ES-I3 (cell line): ENCODE measurements around the gene EN1.

Experiments used
- H3K36me3 ChIP-seq: 2 replicates; pipeline ENCODE4 v1.6.1; 2013; ENCODE audit warnings: mild to moderate bottlenecking, low read length, control low read depth, moderate library complexity; ENCODE audit not compliant: insufficient read depth
- H3K4me1 ChIP-seq: 2 replicates; pipeline ENCODE4 v1.6.1; 2013; ENCODE audit warnings: mild to moderate bottlenecking, control low read depth, low read length; ENCODE audit not compliant: insufficient read depth
- H3K9ac ChIP-seq: 2 replicates; pipeline ENCODE4 v1.6.1; 2013; ENCODE audit warnings: low read depth, mild to moderate bottlenecking, low read length, moderate library complexity
- H3K9me3 ChIP-seq: 2 replicates; pipeline ENCODE4 v1.6.1; 2013; ENCODE audit warnings: mild to moderate bottlenecking, low read length, moderate library complexity; ENCODE audit not compliant: control insufficient read depth, insufficient read depth

The EN1 gene

GRCh38 chr2:118846953-118847761 is at the start of gene EN1:
Gene EN1 (minus strand): TSS chr2:118847648. CDS start chr2:118847167, 481 bp downstream.
- Histone ChIP-seq H3K9me3 (no peaks in the 10 kb centered on the region), H3K4me1 (peaks cover 20% of the 10 kb centered on the region), H3K9ac (peak within 1 kb of the TSS; percentile 41; the same call in 1 of the 2 replicates), H3K36me3 (no peaks in the 10 kb centered on the region)

- H3K9ac ChIP-seq, result no peak overlapping the region
- H3K4me1 ChIP-seq, result no peaks in the 10 kb centered on the region
- H3K9me3 ChIP-seq, result peaks cover 4% of the 10 kb centered on the region; the same call in 1 of the 2 replicates
- no peaks in the 10 kb centered on the region for H3K36me3 ChIP-seq
Measured at GRCh38 chr2:118893100-118893499, 45.7 kb upstream of the EN1 start.

GRCh38 chr2:118889995-118890394 is 42.5 kb upstream of the EN1 start:
- Histone ChIP-seq H3K9ac (no peak overlapping the region), H3K36me3 (no peaks in the 10 kb centered on the region), H3K9me3 (peaks cover 4% of the 10 kb centered on the region; the same call in 1 of the 2 replicates), H3K4me1 (no peaks in the 10 kb centered on the region)

GRCh38 chr2:118883792-118884191 is 36.3 kb upstream of the EN1 start:
- Histone ChIP-seq H3K9me3 (no peaks in the 10 kb centered on the region), H3K4me1 (no peaks in the 10 kb centered on the region), H3K36me3 (no peaks in the 10 kb centered on the region), H3K9ac (no peak overlapping the region)

- H3K4me1 ChIP-seq, result no peaks in the 10 kb centered on the region
- H3K36me3 ChIP-seq, result no peaks in the 10 kb centered on the region
- peak overlapping the region; percentile 32; the same call in 1 of the 2 replicates for H3K9ac ChIP-seq
- no peaks in the 10 kb centered on the region for H3K9me3 ChIP-seq
Measured at GRCh38 chr2:118882693-118883336, 35.4 kb upstream of the EN1 start.

GRCh38 chr2:118881490-118882129 is 34.2 kb upstream of the EN1 start:
- no peak overlapping the region for H3K9ac ChIP-seq
- no peaks in the 10 kb centered on the region for H3K36me3 ChIP-seq
- H3K4me1 ChIP-seq, result no peaks in the 10 kb centered on the region
- H3K9me3 ChIP-seq, result no peaks in the 10 kb centered on the region

GRCh38 chr2:118880501-118880900 is 33.1 kb upstream of the EN1 start:
- Histone ChIP-seq H3K4me1 (no peaks in the 10 kb centered on the region), H3K36me3 (no peaks in the 10 kb centered on the region), H3K9ac (no peak overlapping the region), H3K9me3 (no peaks in the 10 kb centered on the region)

GRCh38 chr2:118878531-118879149 is 31.2 kb upstream of the EN1 start:
- Histone ChIP-seq H3K4me1 (no peaks in the 10 kb centered on the region), H3K36me3 (no peaks in the 10 kb centered on the region), H3K9me3 (no peaks in the 10 kb centered on the region)

GRCh38 chr2:118875318-118875717 is 27.9 kb upstream of the EN1 start:
- H3K9ac ChIP-seq, result no peak overlapping the region
- no peaks in the 10 kb centered on the region for H3K36me3 ChIP-seq
- no peaks in the 10 kb centered on the region for H3K9me3 ChIP-seq
- H3K4me1 ChIP-seq, result no peaks in the 10 kb centered on the region

More at GRCh38 chr2:118878531-118879149, 31.2 kb upstream of the EN1 start:
- H3K9ac ChIP-seq, result no peak overlapping the region

- Histone ChIP-seq H3K9ac (no peak overlapping the region), H3K36me3 (no peaks in the 10 kb centered on the region)
Measured at GRCh38 chr2:118874324-118874723, 26.9 kb upstream of the EN1 start.

GRCh38 chr2:118865106-118865505 is 17.7 kb upstream of the EN1 start:
- Histone ChIP-seq H3K9ac (no peak overlapping the region), H3K9me3 (no peaks in the 10 kb centered on the region), H3K4me1 (peaks cover 5% of the 10 kb centered on the region; the same call in 1 of the 2 replicates), H3K36me3 (no peaks in the 10 kb centered on the region)

More at GRCh38 chr2:118874324-118874723, 26.9 kb upstream of the EN1 start:
- H3K9me3 ChIP-seq, result no peaks in the 10 kb centered on the region
- no peaks in the 10 kb centered on the region for H3K4me1 ChIP-seq

- no peaks in the 10 kb centered on the region for H3K36me3 ChIP-seq
- H3K9ac ChIP-seq, result no peak overlapping the region
- H3K4me1 ChIP-seq, result peaks cover 5% of the 10 kb centered on the region; the same call in 1 of the 2 replicates
- no peaks in the 10 kb centered on the region for H3K9me3 ChIP-seq
Measured at GRCh38 chr2:118864207-118864606, 16.8 kb upstream of the EN1 start.

GRCh38 chr2:118861731-118862130 is 14.3 kb upstream of the EN1 start:
- H3K4me1 ChIP-seq, result peaks cover 5% of the 10 kb centered on the region; the same call in 1 of the 2 replicates

GRCh38 chr2:118861242-118861641 is 13.8 kb upstream of the EN1 start:
- peaks cover 5% of the 10 kb centered on the region; the same call in 1 of the 2 replicates for H3K4me1 ChIP-seq
- H3K36me3 ChIP-seq, result no peaks in the 10 kb centered on the region

More at GRCh38 chr2:118861731-118862130, 14.3 kb upstream of the EN1 start:
- no peaks in the 10 kb centered on the region for H3K9me3 ChIP-seq
- H3K9ac ChIP-seq, result no peak overlapping the region
- no peaks in the 10 kb centered on the region for H3K36me3 ChIP-seq

More at GRCh38 chr2:118861242-118861641, 13.8 kb upstream of the EN1 start:
- no peak overlapping the region for H3K9ac ChIP-seq
- no peaks in the 10 kb centered on the region for H3K9me3 ChIP-seq
